Liver (tissue), 3 donors: ENCODE data around the gene ATXN7L1.

Source experiments
- EGR1 ChIP-seq, 2 donors: IDR thresholded peaks; 2 replicates each; pipeline ENCODE4 v1.6.1; 2016 to 2018; ENCODE audit warnings: antibody characterized with exemption in 2 of 2, low read depth in 2 of 2
- YY1 ChIP-seq: IDR thresholded peaks from 2 replicates; pipeline ENCODE4 v1.6.1; 2016; ENCODE audit warnings: antibody characterized with exemption, mild to moderate bottlenecking
- TF ChIP-seq, protein P1 (sequence below): fragments of 150-350 bp; IDR thresholded peaks from 2 replicates; pipeline ENCODE4 v1.5.1; 2017; ENCODE audit warnings: improper control_type of control experiment, low read depth, low read length; ENCODE audit not compliant: missing input control
- TF ChIP-seq, protein P2 (sequence below): IDR thresholded peaks from 2 replicates; pipeline ENCODE4 v1.6.1; 2016; ENCODE audit warnings: antibody characterized with exemption
- donor health status: healthy.
- donor health status: healthy.

DNA sequence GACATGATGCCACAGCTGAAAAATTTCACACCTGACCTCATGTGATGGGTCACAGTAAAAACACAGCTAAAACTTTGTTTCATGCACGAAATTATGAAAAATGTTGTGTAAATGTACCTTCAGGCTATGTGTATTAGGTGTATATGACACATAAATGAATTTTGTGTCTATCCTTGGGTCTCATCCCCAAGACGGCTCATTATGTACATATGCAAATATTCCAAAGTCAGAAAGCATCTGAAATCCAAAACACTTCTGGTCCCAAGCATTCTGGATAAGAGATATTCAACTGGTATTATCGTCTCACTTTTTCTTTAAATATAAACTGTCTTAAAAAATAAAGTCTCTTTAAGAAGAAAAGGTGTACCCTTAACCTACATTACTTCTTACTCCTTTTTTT, 145.4 kb downstream of the ATXN7L1 start:
- TF ChIP-seq, protein P1, sequence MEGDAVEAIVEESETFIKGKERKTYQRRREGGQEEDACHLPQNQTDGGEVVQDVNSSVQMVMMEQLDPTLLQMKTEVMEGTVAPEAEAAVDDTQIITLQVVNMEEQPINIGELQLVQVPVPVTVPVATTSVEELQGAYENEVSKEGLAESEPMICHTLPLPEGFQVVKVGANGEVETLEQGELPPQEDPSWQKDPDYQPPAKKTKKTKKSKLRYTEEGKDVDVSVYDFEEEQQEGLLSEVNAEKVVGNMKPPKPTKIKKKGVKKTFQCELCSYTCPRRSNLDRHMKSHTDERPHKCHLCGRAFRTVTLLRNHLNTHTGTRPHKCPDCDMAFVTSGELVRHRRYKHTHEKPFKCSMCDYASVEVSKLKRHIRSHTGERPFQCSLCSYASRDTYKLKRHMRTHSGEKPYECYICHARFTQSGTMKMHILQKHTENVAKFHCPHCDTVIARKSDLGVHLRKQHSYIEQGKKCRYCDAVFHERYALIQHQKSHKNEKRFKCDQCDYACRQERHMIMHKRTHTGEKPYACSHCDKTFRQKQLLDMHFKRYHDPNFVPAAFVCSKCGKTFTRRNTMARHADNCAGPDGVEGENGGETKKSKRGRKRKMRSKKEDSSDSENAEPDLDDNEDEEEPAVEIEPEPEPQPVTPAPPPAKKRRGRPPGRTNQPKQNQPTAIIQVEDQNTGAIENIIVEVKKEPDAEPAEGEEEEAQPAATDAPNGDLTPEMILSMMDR = no peak
- TF ChIP-seq, protein P2, sequence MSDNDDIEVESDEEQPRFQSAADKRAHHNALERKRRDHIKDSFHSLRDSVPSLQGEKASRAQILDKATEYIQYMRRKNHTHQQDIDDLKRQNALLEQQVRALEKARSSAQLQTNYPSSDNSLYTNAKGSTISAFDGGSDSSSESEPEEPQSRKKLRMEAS = no peak
- TF ChIP-seq EGR1 (IDR thresholded peaks at IDR 0.05; ENCODE audit: low read depth in 2 of 2) = no peak
- TF ChIP-seq YY1 = no peak
